ENCODE measurements around the gene TRIM2.

DNA sequence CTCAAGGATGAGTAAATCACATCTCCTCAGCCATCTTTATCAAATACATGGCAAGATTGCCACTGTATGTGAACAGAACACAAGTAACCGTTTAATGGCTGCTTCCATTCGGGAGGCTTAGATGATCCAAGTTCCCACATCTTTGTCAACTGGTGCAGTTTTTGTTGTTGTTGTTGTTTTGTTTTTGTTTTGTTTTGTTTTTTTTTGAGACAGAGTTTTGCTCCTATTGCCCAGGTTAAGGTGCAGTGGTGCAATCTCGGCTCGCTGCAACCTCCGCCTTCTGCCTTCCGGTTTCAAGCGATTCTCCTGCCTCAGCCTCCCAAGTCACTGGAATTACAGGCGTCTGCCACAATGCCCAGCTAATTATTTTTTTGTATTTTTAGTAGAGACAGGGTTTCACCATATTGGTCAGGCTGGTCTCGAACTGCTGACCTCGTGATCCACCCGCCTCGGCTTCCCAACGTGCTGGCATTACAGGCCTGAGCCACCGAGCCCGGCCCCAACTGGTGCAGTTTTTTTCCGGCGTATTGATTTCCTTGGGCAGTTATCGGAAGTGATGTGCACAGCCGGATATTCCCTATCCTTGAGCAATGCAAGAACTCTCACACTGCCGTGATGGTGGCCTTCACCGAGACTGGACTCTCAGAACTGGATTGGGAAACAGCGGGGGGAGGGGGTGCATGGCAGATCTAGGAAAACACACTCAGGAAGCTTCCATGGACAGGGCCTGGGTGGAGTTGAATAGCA is 29.2 kb upstream of the TRIM2 start:
- no peak for TF ChIP-seq POLR2AphosphoS5 (IDR thresholded peaks at IDR 0.05; ENCODE audit: low read depth, low read length)
- TF ChIP-seq POLR2A (IDR thresholded peaks at IDR 0.05; ENCODE audit: low read depth, low read length): no peak
- TF ChIP-seq TAF1 (IDR thresholded peaks at IDR 0.05; ENCODE audit: low read depth, low read length): no peak
- no peak for TF ChIP-seq PAX5 (IDR thresholded peaks at IDR 0.05; ENCODE audit: insufficient read depth, low read length, severe bottlenecking)
- TF ChIP-seq POU2F2 (IDR thresholded peaks at IDR 0.05; ENCODE audit: low read depth, low read length): no peak

All from GM12891 (cell line).